HG03159 (cell line): ENCODE data around the gene FARS2.
"Not testable (repeated sequence)": the region's sequence is repeated elsewhere in the genome, so short reads cannot be mapped to it uniquely, and the experiment has no call there.

Source experiments
- ATAC-seq: cut with Tn5 transposase; IDR thresholded peaks from one replicate; pipeline ENCODE4 v1.9.1; 2021; ENCODE audit warnings: mild to moderate bottlenecking, moderate library complexity; ENCODE audit not compliant: unreplicated experiment

FARS2 gene

DNA sequence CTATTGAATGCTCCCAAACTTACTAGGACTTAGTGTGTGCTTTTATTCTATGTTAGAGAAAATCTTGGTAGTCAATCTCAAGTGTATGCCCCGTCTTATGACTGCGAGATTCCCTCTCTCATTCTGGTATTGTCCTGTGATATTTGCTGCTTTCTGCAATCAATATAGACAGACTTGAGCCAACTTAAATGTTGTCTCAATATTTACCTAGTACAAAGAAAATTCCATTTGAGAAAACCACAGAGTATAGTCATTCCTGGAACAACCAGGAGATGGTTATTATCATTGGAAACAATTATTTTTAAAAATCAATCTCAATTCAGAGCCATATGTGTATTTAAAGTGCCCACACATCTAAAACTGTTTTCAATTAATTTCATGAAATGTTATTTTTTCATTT lies 415.4 kb downstream of the FARS2 start:
- ATAC-seq: no peak

DNA sequence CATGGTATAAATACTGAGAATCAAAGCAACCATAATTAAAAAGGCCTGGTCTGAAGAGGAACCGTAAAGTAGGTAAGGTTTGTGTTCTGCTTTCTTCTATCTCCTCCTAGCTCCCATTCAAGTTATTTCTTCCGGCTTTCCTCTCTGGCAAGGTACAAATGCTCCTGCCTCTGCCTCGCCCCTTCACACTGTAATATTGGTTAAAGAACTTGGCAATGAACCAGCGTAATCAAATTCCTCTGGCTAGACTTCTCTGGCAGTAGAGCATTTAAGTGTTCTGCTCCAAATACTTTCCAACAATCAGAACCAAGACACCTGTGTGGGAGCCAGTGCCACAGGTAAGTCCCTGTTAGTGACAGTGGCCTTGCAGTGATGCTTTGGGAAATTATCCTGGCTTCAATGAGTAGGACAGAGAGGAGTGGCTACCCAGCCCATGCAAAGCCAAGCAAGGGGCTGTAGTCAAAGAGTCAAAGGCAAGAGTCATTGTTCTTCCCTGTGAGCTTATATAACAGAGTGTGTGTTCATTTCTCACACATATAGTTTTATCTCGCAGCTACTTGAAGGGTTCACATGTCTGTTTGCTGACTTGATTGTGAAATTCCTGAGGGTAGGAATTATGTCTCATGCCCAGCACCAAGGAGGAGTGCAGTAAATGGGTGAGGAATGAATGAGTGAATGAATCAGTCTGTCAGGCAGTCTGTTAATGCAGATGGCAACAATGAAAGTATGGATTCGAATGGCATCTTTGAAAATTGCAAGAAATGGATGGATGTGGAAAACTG lies 416.1 kb downstream of the FARS2 start:
- ATAC-seq: no peak

GRCh38 chr6:5679270-5679669 lies 418.0 kb downstream of the FARS2 start:
- ATAC-seq: no peak

GRCh38 chr6:5679691-5680090 lies 418.4 kb downstream of the FARS2 start:
- ATAC-seq: no peak

DNA sequence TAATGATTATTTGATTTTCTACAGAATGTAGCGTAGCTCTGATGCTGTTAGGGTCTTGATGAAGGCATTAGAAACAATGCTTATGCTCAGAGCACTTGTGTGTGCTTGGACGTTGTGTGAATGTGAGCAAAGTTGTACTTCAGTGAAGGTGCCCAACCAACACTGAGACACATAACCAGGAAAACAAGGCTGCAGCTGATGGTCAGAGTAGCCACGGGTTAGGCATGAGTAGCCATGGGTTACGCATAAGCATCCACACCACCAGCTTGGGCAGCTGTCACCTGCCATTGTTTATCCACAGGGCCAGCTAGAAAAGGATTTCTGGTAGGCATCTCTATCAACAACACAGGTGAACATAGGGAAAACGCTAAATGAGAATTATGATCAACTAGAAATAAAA lies 418.8 kb downstream of the FARS2 start:
- peak; percentile 54 for ATAC-seq

DNA sequence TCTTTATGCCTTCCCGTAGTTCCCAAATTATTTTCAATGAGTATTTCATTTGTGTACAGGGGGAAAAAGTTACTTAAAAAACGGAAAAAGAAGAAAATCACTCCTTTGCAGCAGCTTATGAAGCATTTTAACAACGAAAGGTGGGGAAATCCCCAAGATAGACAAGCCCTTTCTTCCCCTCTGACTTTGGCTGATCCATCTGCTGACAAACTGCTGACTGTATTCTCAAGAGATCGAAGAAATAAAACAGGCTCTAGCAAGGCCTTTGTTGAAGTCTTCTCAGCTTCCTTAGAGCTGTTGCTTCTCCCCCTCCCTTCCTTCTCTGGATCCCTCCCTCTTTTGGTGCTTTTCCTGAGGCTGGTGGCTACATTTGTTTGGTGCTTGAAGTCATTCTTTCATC lies 420.2 kb downstream of the FARS2 start:
- no peak for ATAC-seq

- no peak for ATAC-seq
These were observed 421.2 kb downstream of the FARS2 start for GRCh38 chr6:5682530-5682929.

DNA sequence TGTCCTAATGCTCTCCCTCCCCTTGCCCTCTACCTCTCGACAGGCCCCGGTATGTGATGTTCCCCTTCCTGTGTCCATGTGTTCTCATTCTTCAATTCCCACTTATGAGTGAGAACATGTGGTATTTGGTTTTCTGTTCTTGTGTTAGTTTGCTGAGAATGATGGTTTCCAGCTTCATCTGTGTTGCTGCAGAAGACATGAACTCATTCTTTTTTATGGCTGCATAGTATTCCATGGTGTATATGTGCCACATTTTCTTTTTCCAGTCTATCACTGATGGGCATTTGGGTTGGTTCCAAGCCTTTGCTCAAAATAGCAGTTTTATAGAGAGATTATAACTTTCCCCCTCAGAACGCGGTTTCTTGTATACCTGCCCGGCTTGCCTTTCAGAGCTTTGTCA lies 422.4 kb downstream of the FARS2 start:
- not testable (repeated sequence) for ATAC-seq

GRCh38 chr6:5684320-5685053 lies 423.2 kb downstream of the FARS2 start:
- no peak for ATAC-seq

- ATAC-seq: no peak
These were observed 432.2 kb downstream of the FARS2 start for GRCh38 chr6:5693225-5694145.

- no peak for ATAC-seq
These were observed 434.2 kb downstream of the FARS2 start for GRCh38 chr6:5695260-5696245.

- no peak for ATAC-seq
These were observed 436.2 kb downstream of the FARS2 start for GRCh38 chr6:5697508-5697907.

- ATAC-seq: no peak
These were observed 437.0 kb downstream of the FARS2 start for GRCh38 chr6:5698318-5698717.

GRCh38 chr6:5699064-5699463 lies 437.8 kb downstream of the FARS2 start:
- ATAC-seq: not testable (repeated sequence)

DNA sequence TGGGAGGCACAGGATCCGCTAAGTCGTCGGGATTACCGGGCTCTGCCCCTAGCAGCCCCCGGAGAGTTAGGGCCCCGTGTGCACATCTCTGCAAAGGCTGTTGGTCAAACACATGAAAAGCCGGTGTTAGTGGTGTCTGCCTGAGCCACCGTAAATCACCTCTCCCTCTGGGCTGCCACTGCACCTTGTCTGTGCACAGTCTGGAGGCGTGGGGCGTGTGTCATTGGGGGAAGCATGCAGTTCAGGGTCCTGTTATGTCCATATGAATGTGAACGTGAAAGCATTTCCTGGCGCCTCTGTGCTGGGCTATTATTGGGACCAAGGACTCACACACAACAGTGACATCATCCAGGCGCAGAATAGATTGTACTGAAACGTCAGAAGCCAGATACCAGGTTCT lies 439.9 kb downstream of the FARS2 start:
- ATAC-seq: no peak

- no peak for ATAC-seq
These were observed 443.4 kb downstream of the FARS2 start for GRCh38 chr6:5704708-5705107.

- no peak for ATAC-seq
These were observed 443.9 kb downstream of the FARS2 start for GRCh38 chr6:5705252-5705651.

- ATAC-seq: no peak
These were observed 445.1 kb downstream of the FARS2 start for GRCh38 chr6:5706124-5707033.
